HUES64 (cell line): ENCODE measurements around the gene TMEM108.

Experiments
- H3K27ac ChIP-seq: 2 replicates; pipeline ENCODE4 v1.7.0; 2013; ENCODE audit warnings: low read depth, low read length, inconsistent platforms
- H3K27me3 ChIP-seq: 2 replicates; pipeline ENCODE4 v1.6.1; 2013; ENCODE audit warnings: mild to moderate bottlenecking, low read length; ENCODE audit not compliant: insufficient read depth
- H3K36me3 ChIP-seq: 2 replicates; pipeline ENCODE4 v1.6.1; 2013; ENCODE audit warnings: mild to moderate bottlenecking, low read length; ENCODE audit not compliant: insufficient read depth
- H3K4me1 ChIP-seq: 2 replicates; pipeline ENCODE4 v1.6.1; 2013; ENCODE audit warnings: mild to moderate bottlenecking, low read length, moderate library complexity; ENCODE audit not compliant: insufficient read depth
- H3K4me3 ChIP-seq: 2 replicates; pipeline ENCODE4 v1.5.1; 2013; ENCODE audit warnings: mild to moderate bottlenecking, low read length, moderate library complexity
- H3K9ac ChIP-seq: 2 replicates; pipeline ENCODE4 v1.6.1; 2013; ENCODE audit warnings: mild to moderate bottlenecking, low read depth, low read length
- H3K9me3 ChIP-seq: 2 replicates; pipeline ENCODE4 v1.6.1; 2013; ENCODE audit warnings: low read depth, low read length; ENCODE audit not compliant: insufficient read depth
- WGBS: fragments of 150-250, 120-280 bp; methylation state at CpG from one replicate; pipeline ENCODE4 v1.1.7; 2013; ENCODE audit warnings: missing lambda C conversion rate; 5-methylcytosine and 5-hydroxymethylcytosine counted together

TMEM108 gene

DNA sequence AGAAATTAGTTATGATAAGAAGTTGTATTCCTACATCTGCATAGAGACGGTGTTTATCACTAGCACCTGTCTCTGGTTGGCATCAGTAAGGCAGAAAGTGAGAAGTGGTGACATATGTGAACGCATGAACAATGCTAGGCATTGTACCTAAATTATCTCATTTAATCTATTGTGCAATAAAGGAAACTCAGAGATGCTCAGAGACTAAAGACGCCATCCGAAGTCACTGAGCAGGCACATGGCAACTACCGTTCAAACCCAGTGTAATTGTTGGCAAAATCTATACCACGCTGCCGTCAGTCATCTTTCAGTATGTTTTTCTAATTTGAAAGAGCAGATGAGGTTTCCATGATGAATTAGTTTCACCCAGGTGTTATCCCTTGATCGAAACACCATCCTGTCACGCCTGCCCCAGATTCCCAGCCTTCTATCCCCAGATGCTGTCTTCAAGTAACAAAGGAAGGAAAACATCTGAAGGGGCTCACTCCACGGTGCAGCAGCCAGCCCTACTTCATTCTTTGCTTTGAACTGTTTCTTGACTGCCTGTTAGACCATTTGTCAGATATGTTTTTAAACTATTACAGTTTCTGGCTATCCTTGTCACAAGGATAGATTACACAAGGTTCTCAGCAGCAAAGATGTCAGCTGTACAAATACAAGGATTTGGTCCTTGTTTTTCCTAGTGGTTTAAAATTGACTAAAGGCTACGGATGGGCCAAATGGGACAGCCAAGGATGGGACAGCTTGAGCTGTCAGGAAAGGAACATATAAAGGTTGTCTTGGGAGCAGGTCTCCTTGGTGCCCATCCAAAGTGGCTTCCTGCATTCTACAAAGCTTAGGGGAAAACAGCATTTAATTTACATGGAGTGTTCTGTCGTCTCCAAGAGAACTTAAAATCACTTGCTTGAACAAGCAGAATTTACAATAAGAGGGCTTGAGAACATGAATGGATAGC is 99.1 kb downstream of the TMEM108 start:
- WGBS = 93% methylated on average over 12 of the region's 12 CpGs
- H3K9ac ChIP-seq = no peak overlapping the region
- no peaks in the 10 kb centered on the region for H3K27me3 ChIP-seq
- no peak overlapping the region for H3K4me3 ChIP-seq
- H3K4me1 ChIP-seq = peaks cover 24% of the 10 kb centered on the region
- H3K9me3 ChIP-seq = no peaks in the 10 kb centered on the region
- H3K27ac ChIP-seq = no peak overlapping the region
- no peaks in the 10 kb centered on the region for H3K36me3 ChIP-seq

- no peak overlapping the region for H3K27ac ChIP-seq
- no peaks in the 10 kb centered on the region for H3K36me3 ChIP-seq
- H3K27me3 ChIP-seq = no peaks in the 10 kb centered on the region
- 100% methylated on average over 1 of the region's 1 CpG for WGBS
- no peak overlapping the region for H3K9ac ChIP-seq
- no peak overlapping the region for H3K4me3 ChIP-seq
- no peaks in the 10 kb centered on the region for H3K9me3 ChIP-seq
- peaks cover 24% of the 10 kb centered on the region for H3K4me1 ChIP-seq
These were observed 99.8 kb downstream of the TMEM108 start for GRCh38 chr3:133138017-133138416.

GRCh38 chr3:133152056-133152455 is 113.9 kb downstream of the TMEM108 start:
- no peak overlapping the region for H3K27ac ChIP-seq
- H3K4me3 ChIP-seq = no peak overlapping the region
- H3K27me3 ChIP-seq = no peaks in the 10 kb centered on the region
- peaks cover 5% of the 10 kb centered on the region; the same call in 1 of the 2 replicates for H3K4me1 ChIP-seq
- 66% methylated on average over 2 of the region's 2 CpGs for WGBS
- no peaks in the 10 kb centered on the region for H3K9me3 ChIP-seq
- H3K9ac ChIP-seq = no peak overlapping the region
- no peaks in the 10 kb centered on the region for H3K36me3 ChIP-seq

GRCh38 chr3:133152681-133153220 is 114.6 kb downstream of the TMEM108 start:
- Histone ChIP-seq H3K27me3 (no peaks in the 10 kb centered on the region), H3K36me3 (no peaks in the 10 kb centered on the region), H3K27ac (no peak overlapping the region), H3K4me3 (no peak overlapping the region), H3K4me1 (peaks cover 5% of the 10 kb centered on the region; the same call in 1 of the 2 replicates), H3K9me3 (no peaks in the 10 kb centered on the region), H3K9ac (no peak overlapping the region)
- WGBS = 93% methylated on average over 2 of the region's 2 CpGs

GRCh38 chr3:133153382-133153781 is 115.2 kb downstream of the TMEM108 start:
- no peaks in the 10 kb centered on the region for H3K36me3 ChIP-seq

DNA sequence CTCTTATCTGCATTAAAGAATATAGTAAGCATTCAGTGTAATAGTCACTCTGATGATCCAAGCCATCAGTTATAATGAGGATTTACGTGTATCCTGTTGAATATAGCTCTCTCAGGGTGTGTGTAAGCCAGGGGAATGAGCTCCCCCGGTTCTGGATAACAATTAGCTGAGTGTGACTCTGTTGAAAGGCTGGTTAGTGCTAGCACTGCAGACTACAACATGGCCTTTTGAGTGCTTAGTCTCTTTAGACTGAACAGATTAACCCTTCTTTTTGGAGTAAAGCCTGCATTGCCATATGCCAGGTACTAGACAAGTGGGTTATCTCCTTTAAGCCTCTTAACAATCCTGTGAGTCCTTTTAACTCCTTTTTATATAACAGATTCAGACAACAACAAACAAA is 119.5 kb downstream of the TMEM108 start:
- no peak overlapping the region for H3K9ac ChIP-seq
- H3K36me3 ChIP-seq = no peaks in the 10 kb centered on the region
- no peaks in the 10 kb centered on the region for H3K27me3 ChIP-seq
- no peak overlapping the region for H3K27ac ChIP-seq
- H3K9me3 ChIP-seq = no peaks in the 10 kb centered on the region
- no peaks in the 10 kb centered on the region for H3K4me1 ChIP-seq
- no peak overlapping the region for H3K4me3 ChIP-seq
- WGBS = 87% methylated on average over 2 of the region's 2 CpGs

More at GRCh38 chr3:133153382-133153781, 115.2 kb downstream of the TMEM108 start:
- H3K9me3 ChIP-seq = no peaks in the 10 kb centered on the region
- no peak overlapping the region for H3K27ac ChIP-seq
- H3K4me3 ChIP-seq = no peak overlapping the region
- peaks cover 5% of the 10 kb centered on the region; the same call in 1 of the 2 replicates for H3K4me1 ChIP-seq
- no peak overlapping the region for H3K9ac ChIP-seq
- no peaks in the 10 kb centered on the region for H3K27me3 ChIP-seq

GRCh38 chr3:133158686-133159085 is 120.5 kb downstream of the TMEM108 start:
- H3K4me3 ChIP-seq = no peak overlapping the region
- no peak overlapping the region for H3K27ac ChIP-seq

DNA sequence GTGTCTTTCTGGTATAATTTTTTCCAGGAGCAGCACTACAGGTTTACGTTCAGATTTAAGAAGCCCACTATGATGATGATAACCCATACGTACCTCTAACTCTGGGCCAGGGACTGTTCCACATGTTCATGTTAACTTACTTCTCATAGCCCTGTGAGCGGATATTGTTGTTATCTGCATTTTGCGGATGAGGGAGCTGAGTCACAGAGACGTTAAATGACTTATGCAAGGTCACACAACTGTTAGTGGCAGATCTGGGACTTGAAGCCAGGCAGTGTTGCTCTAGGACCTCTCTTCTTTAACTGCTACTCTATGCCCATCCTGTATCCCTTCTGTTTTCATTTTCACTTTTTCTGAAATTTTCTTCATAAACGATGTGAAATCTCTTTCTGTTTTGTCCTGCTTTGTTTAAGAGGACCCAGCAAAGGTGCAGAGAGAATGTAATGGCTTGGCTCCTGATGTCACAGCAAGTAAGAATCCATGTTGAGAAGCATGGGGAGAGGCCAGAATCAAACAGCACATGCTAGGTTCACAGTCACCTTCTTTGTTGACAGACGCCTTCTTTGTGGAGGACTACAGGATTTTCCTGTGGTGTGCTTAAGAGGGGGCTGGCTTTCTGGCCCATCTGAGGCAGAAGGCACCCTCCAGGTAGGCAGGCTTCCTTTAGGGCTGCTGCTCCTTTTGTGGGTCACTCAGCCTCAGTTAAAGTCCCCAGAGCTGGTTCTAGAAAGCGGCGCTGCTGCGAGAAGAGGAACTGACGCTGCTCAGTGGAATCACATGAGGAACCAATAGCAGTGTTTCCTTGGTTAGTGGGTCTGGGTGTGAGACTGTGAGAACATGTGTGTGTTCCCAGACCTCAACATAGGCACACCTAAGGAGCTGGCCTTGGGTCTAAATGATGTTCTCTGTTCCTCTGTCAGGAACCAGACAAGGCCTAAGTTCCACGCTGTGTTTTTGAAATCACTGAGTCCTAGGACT is 121.6 kb downstream of the TMEM108 start:
- no peak overlapping the region for H3K27ac ChIP-seq
- no peaks in the 10 kb centered on the region for H3K9me3 ChIP-seq
- no peaks in the 10 kb centered on the region for H3K27me3 ChIP-seq
- H3K4me3 ChIP-seq = no peak overlapping the region
- no peaks in the 10 kb centered on the region for H3K4me1 ChIP-seq
- no peak overlapping the region for H3K9ac ChIP-seq
- 94% methylated on average over 12 of the region's 12 CpGs for WGBS
- H3K36me3 ChIP-seq = no peaks in the 10 kb centered on the region

More at GRCh38 chr3:133158686-133159085, 120.5 kb downstream of the TMEM108 start:
- 90% methylated on average over 1 of the region's 1 CpG for WGBS
- Histone ChIP-seq H3K9me3 (no peaks in the 10 kb centered on the region), H3K27me3 (no peaks in the 10 kb centered on the region), H3K4me1 (no peaks in the 10 kb centered on the region), H3K36me3 (no peaks in the 10 kb centered on the region), H3K9ac (no peak overlapping the region)

- Histone ChIP-seq H3K9me3 (no peaks in the 10 kb centered on the region), H3K36me3 (no peaks in the 10 kb centered on the region), H3K9ac (no peak overlapping the region), H3K4me3 (no peak overlapping the region), H3K4me1 (no peaks in the 10 kb centered on the region), H3K27me3 (no peaks in the 10 kb centered on the region), H3K27ac (no peak overlapping the region)
- WGBS = 94% methylated on average over 3 of the region's 3 CpGs
These were observed 123.5 kb downstream of the TMEM108 start for GRCh38 chr3:133161656-133162055.

DNA sequence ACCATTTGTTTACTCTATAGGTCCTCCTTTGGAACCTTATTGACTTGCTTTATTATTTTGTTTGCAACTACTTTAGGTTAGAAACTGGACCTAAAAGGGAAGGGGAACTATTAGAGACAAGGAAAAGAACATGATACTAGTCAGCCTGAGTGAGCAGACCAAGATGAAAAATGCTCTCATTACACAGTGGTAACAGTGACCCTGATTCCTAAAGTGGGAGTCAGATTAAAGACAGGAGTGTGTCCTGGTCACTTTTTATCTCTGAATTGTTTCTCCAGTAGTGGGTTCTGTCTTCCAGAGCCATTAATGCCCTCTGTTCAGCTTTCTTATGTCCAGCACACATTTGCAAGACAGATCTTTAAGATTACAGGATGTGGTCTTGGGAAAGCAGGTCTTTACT is 124.1 kb downstream of the TMEM108 start:
- Histone ChIP-seq H3K27ac (no peak overlapping the region), H3K9ac (no peak overlapping the region), H3K27me3 (no peaks in the 10 kb centered on the region), H3K4me1 (no peaks in the 10 kb centered on the region), H3K4me3 (no peak overlapping the region), H3K36me3 (no peaks in the 10 kb centered on the region), H3K9me3 (no peaks in the 10 kb centered on the region)
